Retinal pigment epithelial cell (primary cell): Measurements from ENCODE around the gene USP32.

Experiments used
- DNase-seq: peaks from one replicate; pipeline ENCODE4 v3.0.0-alpha.2; 2010; ENCODE audit warnings: low read depth
- H3K4me3 ChIP-seq: 2 replicates; pipeline ENCODE4 v1.5.1; 2011; ENCODE audit warnings: mild to moderate bottlenecking, low read length, control low read depth, moderate library complexity
- TF ChIP-seq, protein P1 (sequence below): conservative IDR thresholded peaks from 2 replicates; pipeline ENCODE4 v1.5.1; 2011; ENCODE audit warnings: low read depth, low read length, control low read depth, inconsistent platforms

The USP32 gene

DNA sequence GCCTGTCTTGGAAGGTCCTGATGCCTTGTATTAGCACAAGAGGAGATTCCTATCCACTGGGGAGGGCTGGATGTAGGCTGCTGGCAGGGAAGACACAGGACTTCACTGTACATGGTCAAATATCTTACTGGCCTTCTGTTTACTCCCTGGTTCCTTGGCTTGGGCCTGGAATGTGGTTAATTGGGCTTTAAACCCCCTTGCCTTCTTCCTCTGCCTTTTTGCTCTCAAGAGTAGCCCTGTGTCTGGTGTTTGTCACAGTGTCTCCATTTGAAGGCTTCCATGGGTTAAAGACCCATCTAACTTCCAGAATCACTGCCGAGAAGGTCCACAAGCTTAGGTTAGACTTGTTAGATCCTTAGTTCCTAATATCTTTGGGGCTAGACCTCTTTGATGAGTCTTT, 23.2 kb upstream of the USP32 start:
- TF ChIP-seq, protein P1, sequence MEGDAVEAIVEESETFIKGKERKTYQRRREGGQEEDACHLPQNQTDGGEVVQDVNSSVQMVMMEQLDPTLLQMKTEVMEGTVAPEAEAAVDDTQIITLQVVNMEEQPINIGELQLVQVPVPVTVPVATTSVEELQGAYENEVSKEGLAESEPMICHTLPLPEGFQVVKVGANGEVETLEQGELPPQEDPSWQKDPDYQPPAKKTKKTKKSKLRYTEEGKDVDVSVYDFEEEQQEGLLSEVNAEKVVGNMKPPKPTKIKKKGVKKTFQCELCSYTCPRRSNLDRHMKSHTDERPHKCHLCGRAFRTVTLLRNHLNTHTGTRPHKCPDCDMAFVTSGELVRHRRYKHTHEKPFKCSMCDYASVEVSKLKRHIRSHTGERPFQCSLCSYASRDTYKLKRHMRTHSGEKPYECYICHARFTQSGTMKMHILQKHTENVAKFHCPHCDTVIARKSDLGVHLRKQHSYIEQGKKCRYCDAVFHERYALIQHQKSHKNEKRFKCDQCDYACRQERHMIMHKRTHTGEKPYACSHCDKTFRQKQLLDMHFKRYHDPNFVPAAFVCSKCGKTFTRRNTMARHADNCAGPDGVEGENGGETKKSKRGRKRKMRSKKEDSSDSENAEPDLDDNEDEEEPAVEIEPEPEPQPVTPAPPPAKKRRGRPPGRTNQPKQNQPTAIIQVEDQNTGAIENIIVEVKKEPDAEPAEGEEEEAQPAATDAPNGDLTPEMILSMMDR, result no peak
- no peak overlapping the region for H3K4me3 ChIP-seq
- DNase-seq, result no peak

DNA sequence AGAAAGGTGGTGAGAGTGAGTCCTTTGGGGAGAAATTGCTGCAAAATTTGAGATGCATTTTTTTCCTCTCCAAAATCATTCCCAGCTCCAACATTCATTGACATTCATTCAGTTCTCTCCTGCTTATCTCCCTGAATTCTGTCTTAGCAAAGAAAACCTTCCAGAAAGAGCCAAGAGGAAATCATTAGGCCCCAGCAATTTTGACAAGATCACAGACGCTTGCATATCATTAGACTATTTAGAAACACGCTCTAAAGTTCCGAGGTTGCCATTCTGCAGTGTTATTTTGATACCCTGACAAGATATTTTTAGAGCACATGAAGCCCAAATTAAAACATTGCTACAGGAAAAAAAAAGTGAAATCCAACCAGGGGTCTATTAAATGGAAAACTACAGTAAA, 20.8 kb upstream of the USP32 start:
- TF ChIP-seq, protein P1, result no peak
- no peak overlapping the region for H3K4me3 ChIP-seq
- no peak for DNase-seq

DNA sequence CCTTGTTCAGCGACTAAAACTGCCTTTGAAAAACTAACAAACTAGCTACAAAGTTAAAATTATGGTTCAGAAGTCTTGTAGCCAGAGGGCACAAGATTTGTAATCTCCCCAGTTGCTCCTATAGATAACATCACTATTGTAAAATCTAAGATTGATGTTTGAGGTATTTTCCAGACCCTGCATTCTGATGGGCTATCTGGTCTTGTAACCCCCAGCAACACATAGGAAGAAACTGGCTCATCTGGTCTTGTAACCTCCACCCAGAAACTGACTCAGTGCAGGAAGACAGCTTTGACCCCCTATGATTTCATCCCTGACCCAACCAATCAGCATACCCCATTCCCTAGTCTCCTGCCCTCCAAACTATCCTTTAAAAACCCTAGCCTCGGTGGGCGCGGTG, 18.1 kb upstream of the USP32 start:
- H3K4me3 ChIP-seq, result no peak overlapping the region
- DNase-seq, result no peak
- TF ChIP-seq, protein P1, result no peak

DNA sequence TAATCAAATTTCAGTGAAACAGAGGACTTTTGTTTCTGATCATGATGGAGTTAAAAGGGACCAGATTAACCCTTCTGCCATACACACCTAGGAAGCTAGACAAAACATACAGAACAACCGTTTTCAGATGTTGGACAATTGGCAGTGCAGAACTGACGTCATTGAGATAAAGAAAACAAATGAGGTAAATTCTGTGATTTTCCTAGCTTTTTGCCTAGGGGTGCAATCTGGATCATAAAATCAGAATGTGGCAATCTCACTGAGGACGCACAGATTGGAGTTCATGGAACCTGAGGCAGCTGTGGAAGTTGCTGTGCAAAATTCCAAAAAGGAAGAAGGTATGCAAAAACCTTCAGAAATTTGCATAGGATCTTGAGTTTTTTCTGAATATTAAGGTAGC, 15.0 kb upstream of the USP32 start:
- H3K4me3 ChIP-seq, result no peak overlapping the region
- TF ChIP-seq, protein P1, result no peak
- DNase-seq, result no peak

DNA sequence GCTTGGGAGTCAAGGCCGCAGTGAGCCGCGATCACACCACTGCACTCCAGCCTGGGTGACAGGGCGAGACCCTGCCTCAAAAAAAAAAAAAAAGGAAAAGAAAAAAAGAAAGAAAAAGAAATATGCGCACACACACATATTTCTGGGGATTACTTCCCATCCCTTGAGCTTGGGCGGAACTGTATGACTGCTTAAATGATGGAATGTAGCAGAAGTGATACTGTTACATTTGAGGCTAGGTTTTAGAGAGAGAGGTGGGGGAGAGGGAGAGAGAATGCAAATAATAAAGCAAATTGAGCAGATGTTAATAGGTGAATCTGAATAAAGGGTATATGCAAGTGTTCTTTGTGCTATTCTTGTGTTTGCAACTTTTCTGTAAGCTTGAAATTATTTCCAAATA, 12.0 kb upstream of the USP32 start:
- TF ChIP-seq, protein P1, result no peak
- DNase-seq, result no peak

DNA sequence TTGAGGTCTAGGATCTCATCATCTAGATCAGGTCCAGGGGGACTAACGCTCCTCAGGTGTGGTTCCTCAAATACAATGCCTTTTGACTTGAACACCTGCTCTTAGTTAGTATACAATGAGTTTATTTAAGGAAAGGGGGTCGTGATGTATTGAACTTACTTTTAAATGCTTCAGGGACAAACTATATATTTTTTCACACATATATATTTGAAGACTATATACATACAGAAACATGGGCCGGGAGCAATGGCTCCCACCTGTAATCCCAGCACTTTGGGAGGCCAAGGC, 11.5 kb upstream of the USP32 start:
- DNase-seq, result no peak
- H3K4me3 ChIP-seq, result no peak overlapping the region
- TF ChIP-seq, protein P1, result no peak

More for the DNA sequence above, 12.0 kb upstream of the USP32 start:
- H3K4me3 ChIP-seq, result no peak overlapping the region

DNA sequence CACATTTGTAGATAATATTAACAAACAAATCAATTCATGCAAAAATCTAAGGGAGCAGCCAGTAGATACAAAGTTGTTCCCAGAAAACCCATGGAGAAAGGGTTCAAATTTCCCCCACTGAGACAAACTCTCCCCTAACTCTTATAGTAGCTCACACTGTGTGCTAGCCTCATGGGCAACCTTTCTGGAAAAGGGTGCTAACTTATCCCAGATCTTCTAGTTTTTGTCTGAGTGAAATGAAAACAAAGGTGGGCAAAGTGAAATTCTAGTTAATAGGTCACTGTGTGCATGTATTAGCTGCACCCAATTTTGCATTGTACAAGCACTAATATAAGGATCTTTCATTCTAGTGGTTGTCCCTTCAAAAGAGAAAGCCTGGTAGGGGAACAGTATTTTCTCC, 9.9 kb upstream of the USP32 start:
- TF ChIP-seq, protein P1, result no peak
- no peak overlapping the region for H3K4me3 ChIP-seq
- no peak for DNase-seq
